CD4-positive, alpha-beta T cell treated with Interleukin-12 subunit alpha and Interleukin-12 subunit beta, for 1 hour (primary cell): Measurements from ENCODE around the gene EIF3B.
"Not testable (repeated sequence)": the region's sequence is repeated elsewhere in the genome, so short reads cannot be mapped to it uniquely, and the experiment has no call there.

Experiments
- DNase-seq: peaks from one replicate; pipeline ENCODE4 v3.0.0-alpha.2; 2020

Gene EIF3B

DNA sequence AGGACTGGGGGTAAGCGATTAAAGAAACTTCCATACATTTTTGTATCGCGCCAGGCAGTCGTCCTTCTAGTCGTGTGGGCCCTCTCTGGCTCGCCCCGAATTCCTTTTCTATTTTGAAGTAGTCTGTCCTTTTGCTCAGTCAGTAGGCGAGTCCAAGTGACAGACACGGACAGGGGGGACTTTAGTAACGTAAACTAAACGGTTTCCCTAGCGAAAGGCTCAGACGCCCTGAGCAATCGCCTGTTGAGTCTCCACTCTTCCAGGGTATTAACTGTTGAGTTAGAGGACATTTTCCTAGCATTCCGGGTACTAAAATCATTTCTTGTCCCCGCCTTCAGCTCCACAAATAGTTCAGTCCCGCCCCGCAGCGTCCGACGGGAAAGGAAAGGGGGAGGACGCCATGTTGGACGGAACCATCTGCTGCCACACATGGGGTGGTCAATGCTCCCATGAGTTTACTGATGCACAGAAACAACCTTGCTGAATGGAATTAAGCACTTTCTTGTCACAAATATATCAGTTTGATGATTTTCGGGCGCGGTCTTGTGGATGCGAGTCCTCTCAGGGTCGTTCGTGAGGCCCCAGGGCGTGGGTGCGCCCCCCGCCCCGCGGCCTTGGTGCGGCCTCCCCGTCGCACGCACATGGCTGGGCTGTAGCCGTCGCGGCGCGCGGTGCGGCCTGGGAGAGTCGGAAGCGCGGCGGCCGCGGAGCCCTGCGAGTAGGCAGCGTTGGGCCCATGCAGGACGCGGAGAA lies at the start of gene EIF3B:
TSS of gene EIF3B (plus strand) at position 642 of the 753 bp plus-strand sequence. CDS start at position 737, 95 bp downstream.
- DNase-seq = peak; percentile 92

DNA sequence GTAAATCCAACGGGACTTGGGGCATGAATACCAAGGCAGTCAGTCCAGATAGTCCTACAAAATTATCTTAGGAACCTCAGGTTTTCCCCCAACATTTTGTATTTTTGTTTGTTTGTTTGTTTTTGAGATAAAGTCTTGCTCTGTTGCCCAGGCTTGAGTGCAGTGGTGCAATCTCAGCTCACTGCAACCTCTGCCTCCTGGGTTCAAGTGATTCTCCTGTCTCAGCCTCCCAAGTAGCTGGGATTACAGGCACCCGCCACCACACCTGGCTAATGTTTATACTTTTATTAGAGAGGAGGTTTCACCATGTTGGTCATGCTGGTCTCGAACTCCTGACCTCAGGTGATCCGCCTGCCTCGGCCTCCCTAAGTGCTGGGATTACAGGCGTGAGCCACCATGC lies 49.4 kb upstream of the EIF3B start:
- DNase-seq = not testable (repeated sequence)

DNA sequence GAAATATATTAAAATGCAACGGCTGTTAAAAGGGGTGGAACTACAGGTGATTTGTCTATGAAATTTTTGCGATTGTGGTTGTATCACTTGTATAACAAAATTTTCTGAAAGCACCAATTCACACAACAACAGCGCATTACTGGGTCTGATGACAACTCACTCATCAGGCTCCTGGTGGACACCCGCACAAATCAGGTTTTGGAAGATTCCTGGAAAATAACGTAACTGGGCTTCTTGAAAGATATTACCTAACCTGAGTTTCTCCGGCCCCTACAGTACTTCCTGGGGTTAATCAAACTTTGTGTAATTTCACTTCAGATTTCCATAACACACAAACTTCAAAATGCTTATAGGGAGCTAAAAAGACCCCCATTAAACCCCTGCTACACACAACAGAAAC lies 47.9 kb upstream of the EIF3B start:
- DNase-seq = no peak

DNA sequence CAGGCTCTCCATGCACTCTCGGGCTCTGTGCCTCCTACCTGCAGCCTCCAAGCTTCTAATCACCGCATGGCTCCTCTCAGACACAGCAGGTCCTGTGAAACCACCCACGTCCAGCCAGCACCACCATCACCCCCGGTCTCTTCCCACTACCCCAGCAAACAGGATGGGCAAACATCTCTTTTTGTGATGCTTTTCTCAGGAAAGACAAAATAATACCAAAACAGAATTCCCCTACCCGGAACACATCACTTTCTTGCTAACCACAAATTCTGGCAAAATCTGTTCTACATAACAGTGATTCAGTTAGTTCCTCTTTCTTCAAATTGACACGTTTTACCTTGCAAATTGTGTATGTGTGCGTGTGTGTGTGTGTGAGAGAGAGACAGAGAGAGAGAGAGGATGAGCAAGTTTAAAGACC lies 46.9 kb upstream of the EIF3B start:
- DNase-seq = no peak

DNA sequence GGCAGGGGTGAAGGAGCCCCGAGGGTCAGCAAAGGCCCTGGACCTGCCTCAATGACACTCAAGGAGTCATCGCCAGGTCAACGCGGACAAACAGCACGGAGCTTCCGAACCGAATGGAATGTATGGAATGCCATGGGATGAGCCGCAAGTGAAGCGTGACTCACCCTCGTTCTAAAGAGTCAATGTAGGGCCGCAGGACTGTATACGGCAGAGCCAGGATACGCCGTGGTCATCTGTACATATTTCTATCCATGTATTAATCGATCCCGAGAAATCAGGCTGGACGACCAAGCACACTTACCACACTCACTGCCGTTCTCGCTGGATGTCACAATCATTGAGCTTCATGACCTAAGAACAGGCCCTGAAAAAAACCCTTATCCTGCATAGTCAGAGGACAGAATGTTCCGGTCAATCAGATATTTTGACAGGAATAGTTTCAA lies 44.7 kb upstream of the EIF3B start:
- DNase-seq = no peak

DNA sequence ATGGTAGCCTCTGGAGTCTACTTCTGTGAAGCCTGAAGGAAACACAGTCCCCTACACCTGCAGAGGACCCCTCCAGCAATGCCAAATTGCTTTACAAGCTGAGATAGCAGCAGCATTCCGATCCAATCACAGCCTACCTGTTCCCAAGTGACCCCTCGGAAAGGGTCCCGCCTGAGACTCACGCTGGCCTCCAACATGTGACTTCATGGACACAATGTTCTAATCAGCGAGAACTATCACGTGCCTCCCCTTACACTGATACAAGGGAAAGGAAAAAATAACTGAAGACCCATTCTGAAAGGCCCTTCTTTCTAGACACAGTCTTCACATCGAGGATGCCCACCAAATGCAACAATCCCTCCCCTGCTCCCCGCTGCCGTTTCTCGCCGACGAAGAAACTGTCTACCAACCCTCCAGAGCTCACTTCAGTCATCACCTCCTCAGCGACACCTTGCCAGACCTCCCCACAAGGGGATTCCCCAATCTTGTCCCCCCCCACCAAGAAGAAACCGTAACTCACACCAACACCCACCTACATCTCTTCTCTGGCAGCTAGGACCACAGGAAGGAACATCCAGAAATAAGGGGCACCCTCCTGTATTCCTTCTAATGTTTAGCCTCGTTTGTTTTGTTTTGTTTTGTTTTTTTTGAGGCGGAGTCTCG lies 42.2 kb upstream of the EIF3B start:
- no peak for DNase-seq

DNA sequence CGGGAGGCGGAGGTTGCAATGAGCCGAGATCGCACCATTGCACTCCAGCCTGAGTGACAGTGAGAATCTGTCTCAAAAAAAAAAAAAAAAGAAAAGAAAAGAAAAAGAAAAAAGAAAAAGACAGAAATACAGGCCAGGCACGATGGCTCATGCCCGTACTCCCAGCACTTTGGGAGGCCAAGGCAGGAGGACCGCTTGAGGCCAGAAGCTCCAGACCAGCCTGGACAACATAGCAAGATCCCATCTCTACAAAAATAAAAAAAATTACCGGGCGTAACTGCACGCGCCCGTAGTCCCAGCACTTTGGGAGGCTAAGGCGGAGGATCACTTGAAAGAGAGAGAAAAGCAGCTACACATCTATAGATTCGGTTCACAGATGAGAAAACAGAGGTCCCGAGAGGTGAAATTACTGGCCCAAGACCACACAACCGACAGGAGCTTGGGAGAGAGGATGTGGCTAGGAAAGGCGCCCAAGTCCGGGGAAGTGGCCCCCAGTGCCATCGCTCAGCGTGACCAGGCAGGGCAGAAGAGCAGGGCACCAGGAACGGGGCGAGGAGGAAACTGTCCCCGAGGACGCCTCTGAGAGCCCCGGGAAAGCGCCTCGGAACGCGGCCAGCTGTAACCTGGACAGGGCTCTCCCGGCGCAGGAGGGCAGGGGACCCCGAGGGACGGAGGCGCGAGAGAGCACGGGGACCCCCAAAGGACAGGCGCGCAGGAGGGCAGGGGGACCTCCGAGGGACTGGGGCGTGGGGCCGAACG lies 41.0 kb upstream of the EIF3B start:
- no peak for DNase-seq

DNA sequence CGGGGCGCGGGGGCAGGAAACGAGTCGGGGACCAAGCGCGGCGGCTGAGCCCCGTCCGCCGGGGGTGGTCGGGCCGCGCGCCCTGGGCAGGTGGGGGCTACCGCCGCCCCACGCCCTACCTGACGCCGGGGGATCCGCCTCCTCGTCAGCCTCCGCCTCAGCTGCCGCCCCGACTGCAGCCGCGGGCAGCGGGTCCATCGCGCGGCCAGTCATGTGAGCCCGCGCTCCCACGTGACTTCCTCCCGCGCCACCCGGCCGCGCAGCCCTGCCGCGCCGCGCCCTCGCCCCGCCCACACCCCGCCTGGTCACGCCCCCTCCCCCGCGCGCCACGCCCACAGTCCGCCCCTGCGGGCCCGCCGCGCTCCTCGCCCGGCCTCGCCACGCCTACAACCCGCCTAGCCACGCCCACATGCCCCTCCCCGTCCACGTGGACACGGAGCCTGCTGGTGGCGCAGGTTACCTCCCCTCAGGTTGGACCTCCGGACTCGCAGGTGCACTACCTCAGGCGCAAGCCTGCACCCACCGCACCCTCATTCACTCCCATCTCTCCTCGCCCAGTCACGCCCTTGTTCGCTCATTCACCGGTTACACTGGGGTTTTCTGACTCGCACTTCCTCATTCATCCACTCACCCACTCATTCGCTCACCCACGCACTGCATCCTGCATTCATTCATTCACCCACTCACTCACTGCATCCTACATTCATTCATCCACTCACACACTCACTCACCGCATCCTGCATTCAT lies 40.2 kb upstream of the EIF3B start, which contains the start of gene SNX8:
TSS of gene SNX8 (minus strand) at position 233 of the 747 bp plus-strand sequence. CDS start at position 213, 20 bp downstream.
- DNase-seq = peak; percentile 95

DNA sequence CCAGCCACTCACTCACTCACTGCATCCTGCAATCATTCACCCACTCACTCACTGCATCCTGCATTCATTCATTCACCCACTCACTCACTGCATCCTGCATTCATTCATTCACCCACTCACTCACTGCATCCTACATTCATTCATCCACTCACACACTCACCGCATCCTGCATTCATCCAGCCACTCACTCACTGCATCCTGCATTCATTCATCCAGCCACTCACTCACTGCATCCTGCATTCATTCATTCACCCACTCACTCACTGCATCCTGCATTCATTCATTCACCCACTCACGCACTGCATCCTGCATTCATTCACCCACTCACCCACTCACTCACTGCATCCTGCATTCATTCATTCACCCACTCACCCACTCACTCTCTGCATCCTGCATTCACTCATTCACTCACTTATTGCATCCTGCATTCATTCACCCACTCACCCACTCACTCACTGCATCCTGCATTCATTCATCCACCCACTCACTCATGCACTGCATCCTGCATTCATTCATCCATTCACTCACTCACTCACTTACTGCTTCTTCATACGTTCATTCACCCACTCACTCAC lies 39.6 kb upstream of the EIF3B start:
- DNase-seq = not testable (repeated sequence)

DNA sequence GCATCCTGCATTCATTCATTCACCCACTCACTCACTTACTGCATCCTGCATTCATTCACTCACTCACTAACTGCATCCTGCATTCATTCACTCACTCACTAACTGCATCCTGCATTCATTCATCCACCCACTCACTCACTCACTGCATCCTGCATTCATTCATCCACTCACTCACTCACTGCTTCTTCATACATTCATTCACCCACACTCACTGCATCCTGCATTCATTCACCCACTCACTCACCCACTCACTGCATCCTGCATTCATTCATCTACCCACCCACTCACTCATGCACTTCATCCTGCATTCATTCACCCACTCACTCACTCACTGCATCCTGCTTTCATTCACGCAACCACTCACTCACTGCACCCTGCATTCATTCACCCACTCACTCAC lies 38.8 kb upstream of the EIF3B start:
- no peak for DNase-seq

DNA sequence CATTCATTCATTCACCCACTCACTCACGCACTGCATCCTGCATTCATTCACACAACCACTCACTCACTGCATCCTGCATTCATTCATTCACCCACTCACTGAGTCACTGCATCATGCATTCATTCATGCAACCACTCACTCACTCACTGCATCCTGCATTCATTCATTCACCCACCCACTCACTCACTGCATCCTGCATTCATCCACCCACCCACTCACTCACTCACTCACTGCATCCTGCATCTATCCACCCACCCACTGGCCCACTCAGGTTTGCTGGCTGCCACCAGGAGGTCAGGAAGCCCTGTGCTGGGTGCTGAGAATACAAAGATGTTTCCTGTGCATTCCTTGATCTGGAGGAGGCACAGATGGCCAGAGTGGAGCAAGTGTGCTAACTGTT lies 38.0 kb upstream of the EIF3B start:
- DNase-seq = no peak

DNA sequence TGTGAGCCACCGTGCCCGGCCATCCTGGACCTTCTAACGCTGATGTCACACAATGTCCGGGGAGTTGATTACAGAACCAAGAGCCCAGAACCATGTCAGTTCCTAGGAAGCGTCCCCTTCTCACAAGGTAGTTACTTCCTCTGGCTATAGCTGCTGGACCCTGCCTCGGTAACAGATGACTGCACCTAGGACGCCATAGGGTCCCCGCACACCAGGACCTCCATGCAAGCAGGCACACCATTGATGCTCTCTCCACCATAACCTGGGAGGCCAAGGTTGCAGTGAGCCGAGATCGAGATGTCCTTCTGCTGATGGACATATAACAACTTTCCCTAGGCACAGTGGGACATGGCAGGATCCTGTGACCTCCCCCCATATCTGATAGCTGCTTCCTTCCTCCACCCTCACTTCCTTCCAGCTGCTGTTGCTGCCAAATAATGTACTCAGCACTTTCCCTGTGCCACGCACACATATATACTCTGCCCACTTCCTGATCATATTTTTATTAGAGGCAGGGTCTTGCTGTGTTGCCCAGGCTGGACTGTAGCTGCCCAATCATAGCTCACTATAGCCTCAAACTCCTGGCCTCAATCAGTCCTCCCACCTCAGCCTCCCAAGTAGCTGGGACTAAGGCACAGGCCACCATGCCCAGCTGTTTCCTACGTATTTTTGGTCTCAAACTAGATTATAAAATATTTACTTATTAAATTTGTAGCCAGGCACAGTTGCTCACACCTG lies 36.9 kb upstream of the EIF3B start:
- DNase-seq = no peak

DNA sequence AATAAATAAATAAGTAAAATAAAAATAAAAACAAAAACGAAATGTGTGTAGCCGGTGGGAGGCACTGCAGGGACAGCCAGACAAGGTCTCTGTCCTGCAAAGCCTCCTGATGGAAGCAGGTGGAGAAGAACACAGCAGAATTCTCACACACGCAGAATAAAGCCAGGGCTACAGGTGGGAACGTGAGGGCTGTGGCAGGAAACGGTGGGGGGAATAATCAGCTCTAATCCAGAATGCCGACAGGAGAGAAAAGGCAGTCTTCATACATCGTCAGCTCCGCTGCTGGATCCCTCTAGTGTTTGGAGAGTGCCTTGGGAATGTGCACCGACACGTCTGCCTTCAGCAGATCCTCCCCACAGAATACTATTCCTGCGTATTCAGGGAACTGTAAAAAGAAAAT lies 33.6 kb upstream of the EIF3B start:
- no peak for DNase-seq

DNA sequence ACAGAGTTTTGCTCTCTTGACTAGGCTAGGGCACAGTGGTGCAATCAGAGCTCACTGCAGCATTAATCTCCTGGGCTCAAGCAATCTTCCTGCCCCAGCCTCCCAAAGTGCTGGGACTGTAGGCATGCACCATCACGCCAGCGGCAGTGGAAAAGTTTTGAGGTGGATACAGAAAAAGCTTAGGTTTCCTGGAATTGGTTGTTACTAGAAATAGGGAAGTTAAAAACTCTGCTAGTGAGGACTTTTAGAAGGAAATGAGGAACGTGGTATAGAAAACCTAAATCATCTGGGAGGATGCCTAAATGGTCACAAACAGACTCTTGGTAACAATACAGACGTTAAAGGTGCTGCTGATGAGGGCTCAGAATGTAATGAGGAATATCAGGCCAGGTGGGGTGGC lies 29.5 kb upstream of the EIF3B start:
- no peak for DNase-seq

DNA sequence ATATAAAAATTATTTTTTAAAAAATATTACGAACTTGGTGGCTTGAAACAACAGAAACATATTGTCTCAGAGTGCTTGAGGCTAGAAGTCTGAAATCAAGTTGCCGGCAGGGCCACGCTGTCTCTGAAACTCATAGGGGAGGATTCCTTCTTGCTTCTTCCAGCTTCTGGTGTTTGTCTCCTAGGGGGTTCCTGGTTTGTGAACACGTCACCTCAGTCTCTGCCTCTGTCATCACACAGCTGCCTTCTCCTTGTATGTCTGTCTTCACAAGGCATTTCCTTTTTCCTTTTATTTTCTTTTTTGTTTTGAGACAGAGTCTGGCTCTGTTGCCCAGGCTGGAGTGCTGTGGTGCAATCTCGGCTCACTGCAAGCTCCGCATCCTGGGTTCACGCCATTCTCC lies 27.7 kb upstream of the EIF3B start:
- no peak for DNase-seq

DNA sequence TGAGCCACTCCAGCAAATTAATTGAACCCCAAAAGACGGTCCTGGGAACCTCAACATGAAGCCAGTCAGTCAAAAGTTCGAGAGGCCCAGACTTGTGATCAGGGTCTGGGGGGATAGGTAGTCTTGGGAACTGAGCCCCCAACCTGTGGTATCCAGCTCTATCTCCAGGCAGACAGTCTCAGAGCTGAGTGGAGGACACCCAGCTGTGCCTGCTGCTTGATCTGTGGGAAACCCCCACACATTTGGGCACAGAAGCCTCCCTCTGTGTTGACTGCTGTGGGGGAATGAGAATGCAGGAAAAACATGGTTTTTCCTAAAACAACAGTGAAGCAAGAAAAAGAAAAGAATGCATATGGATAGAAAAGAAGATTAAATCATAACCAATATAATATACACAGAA lies 24.1 kb upstream of the EIF3B start:
- DNase-seq = no peak

DNA sequence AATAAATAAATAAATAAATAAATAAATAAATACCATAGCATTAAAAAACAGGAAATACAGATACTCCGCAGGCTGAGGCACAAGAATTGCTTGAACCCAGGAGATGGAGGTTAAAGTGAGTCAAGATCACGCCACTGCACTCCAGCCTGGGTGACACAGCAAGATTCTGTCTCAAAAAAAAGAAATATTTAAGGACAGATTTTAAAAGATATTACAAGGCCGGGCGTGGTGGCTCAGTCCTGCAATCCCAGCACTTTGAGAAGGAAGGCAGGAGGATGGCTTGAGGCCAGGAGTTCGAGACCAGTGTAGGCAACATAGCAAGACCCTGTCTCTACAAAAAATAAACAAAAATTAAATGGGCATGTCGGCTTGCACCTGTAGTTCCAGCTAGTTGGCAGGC lies 22.9 kb upstream of the EIF3B start:
- no peak for DNase-seq

DNA sequence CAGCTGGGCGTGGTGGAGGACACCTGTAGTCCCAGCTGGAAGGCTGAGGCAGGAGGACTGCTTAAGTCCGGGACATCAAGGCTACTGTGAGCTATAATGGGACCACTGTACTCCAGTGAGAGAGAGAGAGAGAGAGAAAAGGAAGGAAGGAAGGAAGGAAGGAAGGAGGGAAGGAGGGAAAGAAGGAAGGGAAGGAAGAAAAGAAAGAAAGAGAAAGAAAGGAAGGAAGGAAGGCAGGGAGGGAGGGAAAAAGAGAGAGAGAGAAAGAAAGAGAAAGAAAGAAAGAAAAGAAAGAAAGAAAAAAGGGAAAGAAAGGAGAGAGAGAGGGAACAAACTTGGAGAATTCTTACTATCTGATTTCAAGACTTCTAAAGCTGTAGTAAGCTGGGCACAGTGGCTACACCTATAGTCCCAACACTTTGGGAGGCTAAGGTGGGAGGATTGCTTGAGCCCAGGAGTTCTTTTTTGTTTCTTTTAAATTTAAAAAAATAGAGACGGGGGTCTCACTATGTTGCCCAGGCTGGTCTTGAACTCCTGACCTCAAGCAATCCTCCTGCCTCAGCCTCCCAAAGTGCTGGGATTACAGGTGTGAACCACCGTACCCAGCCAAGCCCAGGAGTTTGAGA lies 21.9 kb upstream of the EIF3B start:
- not testable (repeated sequence) for DNase-seq

DNA sequence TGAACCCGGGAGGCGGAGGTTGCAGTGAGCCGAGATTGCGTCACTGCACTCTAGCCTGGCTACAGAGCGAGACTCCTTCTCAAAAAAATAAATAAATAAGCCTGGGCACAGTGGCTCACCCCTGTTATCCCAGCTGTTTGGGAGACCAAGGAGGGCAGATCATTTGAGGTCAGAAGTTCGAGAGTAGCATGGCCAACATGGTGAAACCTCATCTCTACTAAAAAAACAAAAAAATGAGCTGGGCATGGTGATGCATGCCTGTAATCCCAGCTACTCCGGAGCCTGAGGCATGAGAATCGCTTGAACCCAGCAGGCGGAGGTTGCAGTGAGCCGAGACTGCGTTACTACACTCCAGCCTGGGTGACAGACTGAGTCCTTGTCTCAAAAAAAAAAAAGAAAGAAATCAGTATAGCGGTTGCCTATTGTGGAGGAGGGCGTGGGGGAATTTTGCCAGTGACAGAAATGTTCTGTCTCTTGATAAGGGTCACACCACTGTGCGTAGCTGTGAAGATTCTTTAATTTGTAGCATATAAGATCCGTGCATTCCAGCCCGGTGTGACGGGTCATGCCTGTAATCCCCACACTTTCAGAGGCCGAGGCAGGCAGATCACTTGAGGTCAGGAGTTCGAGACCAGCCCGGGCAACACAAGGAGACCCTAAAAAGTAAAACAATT lies 17.9 kb upstream of the EIF3B start:
- DNase-seq = no peak

DNA sequence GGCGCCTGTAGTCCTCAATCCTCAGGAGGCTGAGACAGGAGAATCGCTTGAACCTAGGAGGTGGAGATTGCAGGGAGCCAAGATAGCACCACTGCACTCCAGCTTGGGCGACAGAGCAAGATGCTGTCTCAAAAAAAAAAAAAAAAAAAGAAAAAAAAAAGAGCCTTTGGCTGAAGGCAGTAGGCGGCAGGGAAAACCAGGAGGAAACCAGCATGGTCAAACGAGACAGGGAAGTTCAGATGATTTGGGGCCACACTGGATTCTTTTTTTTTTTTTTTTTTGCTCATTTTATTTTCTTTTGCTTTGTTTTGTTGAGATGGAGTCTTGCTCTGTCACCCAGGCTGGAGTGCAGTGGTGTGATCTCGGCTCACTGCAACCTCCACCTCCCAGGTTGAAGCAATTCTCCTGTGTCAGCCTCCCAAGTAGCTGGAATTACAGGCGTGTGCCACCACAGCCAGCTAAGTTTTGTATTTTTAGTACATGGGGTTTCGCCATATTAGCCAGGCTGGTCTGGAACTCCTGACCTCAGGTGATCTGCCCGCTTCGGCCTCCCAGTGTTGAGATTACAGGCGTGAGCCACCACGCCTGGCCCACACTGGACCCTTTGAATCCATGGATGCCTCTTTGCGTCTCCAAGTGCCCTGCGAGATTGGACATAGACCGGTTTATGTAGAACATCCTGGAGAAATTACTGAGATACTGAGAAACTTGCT lies 7.1 kb upstream of the EIF3B start:
- not testable (repeated sequence) for DNase-seq
